Osteocyte (in vitro differentiated cells): ENCODE results near the gene CDK6. TPM values are rescaled to one million over a fixed set of nuclear protein-coding genes. Genes with fewer than 3 reads are reported as not detected.

Source experiments
- DNase-seq: peaks from one replicate; pipeline ENCODE4 v3.0.0; 2021; ENCODE audit warnings: mixed read lengths; ENCODE audit not compliant: unreplicated experiment; ENCODE audit errors: extremely low spot score
- H3K27ac Mint-ChIP-seq: one replicate; pipeline ENCODE4 v1.8.0; 2021; ENCODE audit warnings: mild to moderate bottlenecking, mixed read lengths; ENCODE audit not compliant: unreplicated experiment
- H3K27me3 Mint-ChIP-seq: one replicate; pipeline ENCODE4 v1.8.0; 2021; ENCODE audit warnings: mixed read lengths; ENCODE audit not compliant: unreplicated experiment
- H3K36me3 Mint-ChIP-seq: one replicate; pipeline ENCODE4 v1.8.0; 2021; ENCODE audit warnings: mixed read lengths; ENCODE audit not compliant: unreplicated experiment
- H3K4me1 Mint-ChIP-seq: one replicate; pipeline ENCODE4 v1.8.0; 2021; ENCODE audit warnings: mixed read lengths; ENCODE audit not compliant: unreplicated experiment
- H3K4me3 Mint-ChIP-seq: one replicate; pipeline ENCODE4 v1.8.0; 2021; ENCODE audit warnings: mild to moderate bottlenecking, moderate library complexity, mixed read lengths; ENCODE audit not compliant: unreplicated experiment
- H3K9me3 Mint-ChIP-seq: one replicate; pipeline ENCODE4 v1.8.0; 2021; ENCODE audit warnings: mixed read lengths; ENCODE audit not compliant: unreplicated experiment
- total RNA-seq: library from RNA; stranded (reverse); gene quantifications from 2 replicates; pipeline ENCODE4 v1.2.1, GENCODE V29; 2021
- TF ChIP-seq, protein P1 (sequence below): fragments of 200-600 bp; sonication (generic); IDR thresholded peaks from 2 replicates; pipeline ENCODE4 v1.5.0; 2021; ENCODE audit warnings: antibody characterized with exemption, mild to moderate bottlenecking, moderate library complexity

Gene CDK6
- total RNA-seq, 1 donor from 2014 or later, result 53.6 TPM

GRCh38 chr7:92647011-92647625 is 189.3 kb downstream of the CDK6 start:
- no peak overlapping the region for H3K27ac Mint-ChIP-seq
- peaks cover 2% of the 10 kb centered on the region for H3K36me3 Mint-ChIP-seq
- TF ChIP-seq, protein P1, sequence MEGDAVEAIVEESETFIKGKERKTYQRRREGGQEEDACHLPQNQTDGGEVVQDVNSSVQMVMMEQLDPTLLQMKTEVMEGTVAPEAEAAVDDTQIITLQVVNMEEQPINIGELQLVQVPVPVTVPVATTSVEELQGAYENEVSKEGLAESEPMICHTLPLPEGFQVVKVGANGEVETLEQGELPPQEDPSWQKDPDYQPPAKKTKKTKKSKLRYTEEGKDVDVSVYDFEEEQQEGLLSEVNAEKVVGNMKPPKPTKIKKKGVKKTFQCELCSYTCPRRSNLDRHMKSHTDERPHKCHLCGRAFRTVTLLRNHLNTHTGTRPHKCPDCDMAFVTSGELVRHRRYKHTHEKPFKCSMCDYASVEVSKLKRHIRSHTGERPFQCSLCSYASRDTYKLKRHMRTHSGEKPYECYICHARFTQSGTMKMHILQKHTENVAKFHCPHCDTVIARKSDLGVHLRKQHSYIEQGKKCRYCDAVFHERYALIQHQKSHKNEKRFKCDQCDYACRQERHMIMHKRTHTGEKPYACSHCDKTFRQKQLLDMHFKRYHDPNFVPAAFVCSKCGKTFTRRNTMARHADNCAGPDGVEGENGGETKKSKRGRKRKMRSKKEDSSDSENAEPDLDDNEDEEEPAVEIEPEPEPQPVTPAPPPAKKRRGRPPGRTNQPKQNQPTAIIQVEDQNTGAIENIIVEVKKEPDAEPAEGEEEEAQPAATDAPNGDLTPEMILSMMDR, result no peak
- H3K9me3 Mint-ChIP-seq, result no peaks in the 10 kb centered on the region
- H3K27me3 Mint-ChIP-seq, result no peaks in the 10 kb centered on the region
- no peak for DNase-seq
- H3K4me1 Mint-ChIP-seq, result peaks cover 5% of the 10 kb centered on the region
- no peak overlapping the region for H3K4me3 Mint-ChIP-seq

DNA sequence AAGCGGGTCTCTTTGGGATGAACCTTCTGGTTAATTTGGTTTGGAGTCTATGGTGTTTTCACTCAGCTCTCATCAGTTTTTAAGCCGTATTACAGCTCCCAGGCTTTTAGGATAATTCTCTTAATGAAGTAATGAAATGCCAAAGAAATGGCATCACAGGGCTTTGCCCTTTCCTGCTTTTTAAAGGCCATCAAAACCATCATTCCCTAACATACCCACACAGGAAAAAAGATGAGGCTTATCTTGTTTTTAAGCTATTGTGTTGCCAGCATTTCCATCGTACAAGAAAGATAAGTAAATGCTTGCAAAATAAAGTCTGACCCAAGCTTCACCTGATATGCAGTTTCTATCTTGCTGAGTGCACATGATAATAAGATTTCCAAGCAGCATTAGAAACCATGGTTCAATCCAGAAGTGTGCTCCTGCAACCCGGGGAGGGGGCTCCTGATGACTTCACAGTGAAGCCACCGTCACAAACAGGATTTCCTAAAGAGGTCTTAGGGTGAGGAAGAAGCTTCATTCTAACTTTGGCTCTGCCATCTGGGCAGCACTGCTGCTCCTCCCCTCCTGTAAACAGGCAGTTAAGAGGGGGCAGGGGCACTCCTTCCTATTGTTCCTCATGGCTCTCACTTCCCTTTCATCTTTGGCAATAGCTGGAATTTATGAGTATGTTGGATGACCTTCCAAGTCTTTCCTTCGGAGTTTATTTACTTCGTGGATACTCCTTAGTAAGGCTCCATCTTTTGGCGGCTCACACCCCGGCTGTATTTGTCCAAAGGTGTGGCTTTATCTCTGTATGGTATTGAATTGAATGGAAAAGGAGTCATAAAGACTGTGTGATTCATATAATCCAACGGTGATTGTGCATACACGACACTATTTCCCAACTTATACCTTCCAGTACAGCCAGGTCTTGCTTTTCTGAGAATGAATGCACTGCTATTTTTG is 191.0 kb downstream of the CDK6 start:
- no peak overlapping the region for H3K4me3 Mint-ChIP-seq
- H3K9me3 Mint-ChIP-seq, result no peaks in the 10 kb centered on the region
- peak overlapping the region; percentile 3 for H3K27ac Mint-ChIP-seq
- TF ChIP-seq, protein P1, result no peak
- H3K36me3 Mint-ChIP-seq, result peaks cover 5% of the 10 kb centered on the region
- H3K27me3 Mint-ChIP-seq, result no peaks in the 10 kb centered on the region
- H3K4me1 Mint-ChIP-seq, result peaks cover 8% of the 10 kb centered on the region
- no peak for DNase-seq

DNA sequence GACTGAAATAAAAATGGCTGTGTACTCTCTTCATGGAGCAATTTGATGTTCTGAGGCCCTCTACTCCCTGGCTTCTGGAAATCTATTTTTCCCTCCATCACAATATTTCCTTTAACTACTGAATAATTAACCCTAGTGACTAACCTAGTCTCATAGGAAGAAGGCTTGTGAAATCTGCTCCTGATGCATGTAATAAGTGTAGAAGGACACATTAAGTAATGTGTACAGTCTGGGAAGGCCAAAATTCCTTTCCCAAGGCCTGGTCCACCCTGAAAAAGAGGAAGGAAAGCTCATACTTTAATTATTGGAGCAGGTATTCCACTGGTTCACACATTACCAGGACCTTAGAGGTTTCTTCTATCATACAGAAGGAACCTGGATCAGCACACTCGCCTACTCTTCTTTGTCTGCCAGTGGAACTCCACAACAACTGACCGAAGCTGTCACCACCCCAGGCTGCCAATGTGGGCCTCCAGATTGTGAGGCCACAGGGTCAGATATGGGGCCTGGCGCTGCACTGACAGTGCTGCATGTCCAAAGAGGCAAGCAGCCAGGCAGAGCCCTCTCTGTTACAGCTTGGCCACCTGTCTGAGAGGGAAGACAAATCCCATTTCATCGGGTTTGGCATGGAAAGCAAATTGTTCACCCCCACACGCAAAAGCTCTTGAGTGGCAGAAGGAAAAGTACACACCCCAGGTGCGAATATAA is 191.8 kb downstream of the CDK6 start:
- H3K9me3 Mint-ChIP-seq, result no peaks in the 10 kb centered on the region
- DNase-seq, result no peak
- peaks cover 9% of the 10 kb centered on the region for H3K36me3 Mint-ChIP-seq
- H3K4me3 Mint-ChIP-seq, result no peak overlapping the region
- TF ChIP-seq, protein P1, result no peak
- H3K27me3 Mint-ChIP-seq, result no peaks in the 10 kb centered on the region
- H3K4me1 Mint-ChIP-seq, result peaks cover 8% of the 10 kb centered on the region
- no peak overlapping the region for H3K27ac Mint-ChIP-seq

DNA sequence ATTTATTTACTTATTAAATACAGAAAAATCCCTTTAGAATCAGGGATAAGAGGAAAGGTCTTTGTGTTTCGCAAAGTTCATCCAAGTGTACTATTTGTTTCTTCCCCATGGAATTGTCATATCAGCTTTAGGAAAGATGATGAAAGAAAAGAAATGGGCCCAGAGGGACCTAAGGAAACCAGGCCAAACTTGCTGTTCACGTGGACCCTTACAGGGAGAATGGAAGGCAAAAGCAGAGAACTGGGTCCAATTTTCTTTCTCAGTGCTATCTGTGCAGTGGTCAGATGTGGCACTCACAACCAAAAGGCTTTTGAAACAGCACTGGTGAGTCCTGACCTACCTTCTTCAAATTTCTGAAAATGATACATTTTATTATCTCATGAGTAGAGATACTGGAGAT is 192.6 kb downstream of the CDK6 start:
- peaks cover 13% of the 10 kb centered on the region for H3K36me3 Mint-ChIP-seq
- H3K27ac Mint-ChIP-seq, result no peak overlapping the region
- H3K9me3 Mint-ChIP-seq, result no peaks in the 10 kb centered on the region
- no peak overlapping the region for H3K4me3 Mint-ChIP-seq
- TF ChIP-seq, protein P1, result no peak
- no peak for DNase-seq
- no peaks in the 10 kb centered on the region for H3K27me3 Mint-ChIP-seq
- peaks cover 8% of the 10 kb centered on the region for H3K4me1 Mint-ChIP-seq
